Brain microvascular endothelial cell (primary cell): ENCODE measurements around the gene DHRS11.
A peak's percentile ranks its signal among the peaks of the same experiment; 100 is the strongest.
"Not testable (repeated sequence)": the region's sequence is repeated elsewhere in the genome, so short reads cannot be mapped to it uniquely, and the experiment has no call there.

Experiments
- DNase-seq: peaks from one replicate; pipeline ENCODE4 v3.0.0-alpha.2; 2020
- H3K27ac ChIP-seq: fragments of 250-450 bp; sonication (Bioruptor Pico); 2 replicates; pipeline ENCODE4 v1.5.1; 2020; ENCODE audit warnings: mild to moderate bottlenecking, moderate library complexity
- H3K27me3 ChIP-seq: fragments of 250-450 bp; sonication (Bioruptor Pico); replicated peaks from 2 replicates; pipeline ENCODE4 v1.5.1; 2020; ENCODE audit warnings: mild to moderate bottlenecking
- H3K36me3 ChIP-seq: fragments of 250-450 bp; sonication (Bioruptor Pico); replicated peaks from 2 replicates; pipeline ENCODE4 v1.5.1; 2020; ENCODE audit warnings: mild to moderate bottlenecking
- H3K4me3 ChIP-seq: 2 replicates; pipeline ENCODE4 v1.5.1; 2011; ENCODE audit warnings: low read depth, mild to moderate bottlenecking, control low read depth, low read length, moderate library complexity
- in situ Hi-C: cut with HindIII; loops from 2 replicates; pipeline ENCODE4 v1.10.0; 2017; ENCODE audit warnings: low sequenced_read_pairs, low pct_ligation_motif_present
- TF ChIP-seq, protein P1 (sequence below): IDR thresholded peaks from 2 replicates; pipeline ENCODE4 v1.5.1; 2011; ENCODE audit warnings: low read depth, mild to moderate bottlenecking, moderate library complexity, low read length, control low read depth, inconsistent platforms; ENCODE audit errors: missing control alignments

DHRS11 gene

DNA sequence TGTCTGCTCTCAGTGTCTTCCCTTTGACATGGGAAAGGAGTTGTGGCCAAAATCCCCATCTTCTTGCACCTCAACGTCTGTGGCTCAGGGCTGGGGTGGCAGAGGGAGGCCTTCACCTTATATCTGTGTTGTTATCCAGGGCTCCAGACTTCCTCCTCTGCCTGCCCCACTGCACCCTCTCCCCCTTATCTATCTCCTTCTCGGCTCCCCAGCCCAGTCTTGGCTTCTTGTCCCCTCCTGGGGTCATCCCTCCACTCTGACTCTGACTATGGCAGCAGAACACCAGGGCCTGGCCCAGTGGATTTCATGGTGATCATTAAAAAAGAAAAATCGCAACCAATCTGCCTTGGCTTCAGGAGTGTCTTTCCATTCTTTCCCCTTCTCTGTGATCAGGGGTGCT, 8.8 kb downstream of the DHRS11 start:
- Histone ChIP-seq H3K27ac (no peak overlapping the region), H3K4me3 (no peak overlapping the region), H3K36me3 (no peaks in the 10 kb centered on the region), H3K27me3 (no peaks in the 10 kb centered on the region)
- no peak for DNase-seq
- TF ChIP-seq, protein P1, sequence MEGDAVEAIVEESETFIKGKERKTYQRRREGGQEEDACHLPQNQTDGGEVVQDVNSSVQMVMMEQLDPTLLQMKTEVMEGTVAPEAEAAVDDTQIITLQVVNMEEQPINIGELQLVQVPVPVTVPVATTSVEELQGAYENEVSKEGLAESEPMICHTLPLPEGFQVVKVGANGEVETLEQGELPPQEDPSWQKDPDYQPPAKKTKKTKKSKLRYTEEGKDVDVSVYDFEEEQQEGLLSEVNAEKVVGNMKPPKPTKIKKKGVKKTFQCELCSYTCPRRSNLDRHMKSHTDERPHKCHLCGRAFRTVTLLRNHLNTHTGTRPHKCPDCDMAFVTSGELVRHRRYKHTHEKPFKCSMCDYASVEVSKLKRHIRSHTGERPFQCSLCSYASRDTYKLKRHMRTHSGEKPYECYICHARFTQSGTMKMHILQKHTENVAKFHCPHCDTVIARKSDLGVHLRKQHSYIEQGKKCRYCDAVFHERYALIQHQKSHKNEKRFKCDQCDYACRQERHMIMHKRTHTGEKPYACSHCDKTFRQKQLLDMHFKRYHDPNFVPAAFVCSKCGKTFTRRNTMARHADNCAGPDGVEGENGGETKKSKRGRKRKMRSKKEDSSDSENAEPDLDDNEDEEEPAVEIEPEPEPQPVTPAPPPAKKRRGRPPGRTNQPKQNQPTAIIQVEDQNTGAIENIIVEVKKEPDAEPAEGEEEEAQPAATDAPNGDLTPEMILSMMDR, result no peak
- in situ Hi-C loops, result no loop called here

GRCh38 chr17:36600936-36601302, 9.2 kb downstream of the DHRS11 start:
- Histone ChIP-seq H3K27ac (peak overlapping the region; percentile 60), H3K27me3 (no peaks in the 10 kb centered on the region), H3K4me3 (peak overlapping the region; percentile 90), H3K36me3 (no peaks in the 10 kb centered on the region)
- TF ChIP-seq, protein P1, result no peak
- in situ Hi-C loops, result no loop called here
- no peak for DNase-seq

- TF ChIP-seq, protein P1, result peak; percentile 32
Observed at GRCh38 chr17:36601303-36602029, 9.8 kb downstream of the DHRS11 start, which contains the start of gene MRM1. Gene MRM1 (plus strand): TSS chr17:36601583. CDS start chr17:36601811, 228 bp downstream.

DNA sequence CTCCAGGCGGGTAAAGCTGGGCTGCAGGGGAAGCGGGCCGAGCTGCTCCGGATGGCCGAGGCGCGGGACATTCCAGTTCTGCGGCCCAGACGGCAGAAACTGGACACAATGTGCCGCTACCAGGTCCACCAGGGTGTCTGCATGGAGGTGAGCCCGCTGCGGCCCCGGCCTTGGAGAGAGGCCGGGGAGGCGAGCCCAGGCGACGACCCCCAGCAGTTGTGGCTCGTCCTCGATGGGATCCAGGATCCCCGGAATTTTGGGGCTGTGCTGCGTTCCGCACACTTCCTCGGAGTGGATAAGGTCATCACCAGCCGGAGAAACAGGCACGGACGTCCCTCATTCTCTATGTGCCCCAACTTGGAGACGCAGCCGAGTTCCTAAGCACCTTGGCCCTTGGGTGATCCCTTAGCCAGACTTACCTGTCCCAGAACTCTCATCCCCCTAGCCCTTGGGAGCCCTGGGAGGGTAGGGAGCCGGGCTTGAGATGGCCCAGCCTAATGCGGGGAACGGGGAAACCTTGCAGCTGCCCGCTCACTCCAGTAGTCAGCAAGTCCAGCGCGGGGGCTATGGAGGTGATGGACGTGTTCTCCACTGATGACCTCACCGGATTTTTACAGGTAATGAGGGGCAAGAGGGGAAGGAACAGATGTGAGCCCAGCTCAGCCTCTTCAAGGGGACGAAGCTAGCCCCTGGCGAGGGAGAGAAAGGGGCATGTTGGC, 10.5 kb downstream of the DHRS11 start:
- DNase-seq, result no peak
- TF ChIP-seq, protein P1, result no peak
- Histone ChIP-seq H3K36me3 (no peaks in the 10 kb centered on the region), H3K4me3 (peak overlapping the region; percentile 90), H3K27me3 (no peaks in the 10 kb centered on the region), H3K27ac (peak overlapping the region; percentile 60)
- in situ Hi-C loops, result no loop called here

More at GRCh38 chr17:36601303-36602029, 9.8 kb downstream of the DHRS11 start, which contains the start of gene MRM1:
- Histone ChIP-seq H3K4me3 (peak within 1 kb of the TSS; percentile 90), H3K27me3 (no peaks in the 10 kb centered on the region), H3K27ac (peak within 1 kb of the TSS; percentile 60), H3K36me3 (no peaks in the 10 kb centered on the region)
- DNase-seq, result peak; percentile 81
- in situ Hi-C loops, result no loop called here

GRCh38 chr17:36602924-36603384, 11.3 kb downstream of the DHRS11 start:
- DNase-seq, result peak; percentile 63
- TF ChIP-seq, protein P1, result peak; percentile 89
- peak overlapping the region; percentile 90 for H3K4me3 ChIP-seq
- in situ Hi-C loops, result no loop called here
- peaks cover 1% of the 10 kb centered on the region for H3K36me3 ChIP-seq
- no peaks in the 10 kb centered on the region for H3K27me3 ChIP-seq
- no peak overlapping the region for H3K27ac ChIP-seq

DNA sequence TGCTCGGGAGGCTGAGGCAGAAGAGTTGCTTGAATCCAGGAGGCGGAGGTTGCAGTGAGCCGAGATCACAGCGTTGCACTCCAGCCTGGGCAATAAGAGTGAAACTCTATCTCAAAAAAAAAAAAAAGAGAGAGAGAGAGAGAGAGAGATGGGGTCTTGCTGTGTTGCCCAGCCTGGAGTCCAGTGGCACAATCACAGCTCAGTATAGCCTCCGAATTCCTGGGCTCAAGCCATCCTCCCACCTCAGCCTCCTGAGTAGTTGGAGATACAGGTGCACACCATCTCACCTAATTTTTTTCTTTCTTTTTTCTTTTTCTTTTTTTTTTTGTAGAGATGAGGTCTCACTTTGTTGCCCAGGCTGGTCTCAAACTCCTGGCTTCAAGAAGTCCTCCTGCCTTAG, 13.3 kb downstream of the DHRS11 start:
- H3K27me3 ChIP-seq, in situ Hi-C loops, H3K36me3 ChIP-seq, H3K27ac ChIP-seq, DNase-seq, H3K4me3 ChIP-seq: not testable (repeated sequence)
